Erythroblast (primary cell): ENCODE data around the gene SLC25A10.
A peak's percentile ranks its signal among the peaks of the same experiment; 100 is the strongest.

ENCODE experiments used
- GATA1 ChIP-seq: IDR thresholded peaks from 2 replicates; pipeline ENCODE4 v1.6.1; 2011; ENCODE audit warnings: low read depth, mild to moderate bottlenecking, control low read depth, low read length, moderate library complexity
- POLR2A ChIP-seq: IDR thresholded peaks from 2 replicates; pipeline ENCODE4 v1.6.1; 2011; ENCODE audit warnings: mild to moderate bottlenecking, low read length

DNA sequence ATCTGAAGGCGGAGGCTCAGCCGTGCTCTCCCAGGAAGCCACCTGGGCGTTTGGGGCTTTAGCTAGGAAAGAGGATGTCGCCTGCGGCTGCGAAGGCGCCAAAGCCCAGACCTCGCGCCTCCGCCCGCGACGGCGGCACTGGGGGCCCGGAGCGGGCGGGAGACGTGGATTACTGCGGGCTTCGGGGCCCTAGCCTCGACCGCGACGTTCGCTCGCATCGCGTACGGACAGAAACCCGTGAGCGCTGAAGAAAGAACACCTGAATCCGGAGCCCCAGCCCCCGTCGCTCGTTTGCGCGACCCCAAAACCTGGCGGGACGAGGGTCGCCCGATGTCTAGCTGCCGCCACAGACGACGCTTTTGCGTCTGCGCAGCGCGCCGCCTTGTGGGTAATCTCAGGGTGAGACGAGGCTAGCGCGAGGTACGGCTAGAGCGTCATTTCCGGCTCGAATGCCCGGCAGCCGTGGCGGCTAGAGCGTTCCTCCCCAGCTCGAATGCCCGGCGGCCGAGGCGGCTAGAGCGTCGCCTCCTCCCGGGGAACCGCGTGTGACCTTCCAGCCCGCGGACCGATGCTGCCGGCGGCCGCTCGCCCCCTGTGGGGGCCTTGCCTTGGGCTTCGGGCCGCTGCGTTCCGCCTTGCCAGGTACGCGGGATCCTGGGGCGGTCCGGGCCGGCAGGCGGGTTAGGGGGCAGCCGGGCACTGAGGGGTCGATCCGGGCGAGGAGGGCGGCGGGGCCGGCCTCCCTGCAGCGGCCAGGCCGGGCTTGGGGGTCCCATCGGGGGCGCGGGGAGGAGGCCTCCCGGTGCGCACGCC lies 8.9 kb upstream of the SLC25A10 start, which contains the start of gene MRPL12:
- peak; percentile 93 for TF ChIP-seq POLR2A
- TF ChIP-seq GATA1 = no peak
